RWPE2 (cell line): ENCODE measurements around the gene CFAP46.
"Not testable (repeated sequence)": the region's sequence is repeated elsewhere in the genome, so short reads cannot be mapped to it uniquely, and the experiment has no call there.

ENCODE experiments used
- ATAC-seq: fragments of 200-7000 bp; cut with Tn5 transposase; 3 replicates; pipeline ENCODE4 v1.9.1; 2021; ENCODE audit warnings: low read depth
- DNase-seq: peaks from one replicate; pipeline ENCODE4 v3.0.0-alpha.2; 2020; ENCODE audit warnings: low spot score
- H3K27ac ChIP-seq: fragments of 450-650 bp; 2 replicates; pipeline ENCODE4 v1.5.1; 2017; ENCODE audit warnings: mild to moderate bottlenecking; ENCODE audit not compliant: poor library complexity, severe bottlenecking
- H3K27me3 ChIP-seq: fragments of 250-450 bp; sonication (Bioruptor Pico); 2 replicates; pipeline ENCODE4 v1.5.1; 2021; ENCODE audit warnings: mild to moderate bottlenecking, moderate library complexity; ENCODE audit not compliant: insufficient read depth, poor library complexity, severe bottlenecking
- H3K36me3 ChIP-seq: fragments of 250-450 bp; sonication (Bioruptor Pico); 2 replicates; pipeline ENCODE4 v1.5.1; 2020; ENCODE audit warnings: low read depth, mild to moderate bottlenecking, moderate library complexity
- H3K4me1 ChIP-seq: fragments of 250-450 bp; sonication (Bioruptor Pico); 2 replicates; pipeline ENCODE4 v1.5.1; 2021; ENCODE audit warnings: mild to moderate bottlenecking, moderate library complexity; ENCODE audit not compliant: insufficient read depth, poor library complexity, severe bottlenecking
- H3K4me3 ChIP-seq: fragments of 250-450 bp; sonication (Bioruptor Pico); 2 replicates; pipeline ENCODE4 v1.5.1; 2021; ENCODE audit warnings: mild to moderate bottlenecking, moderate library complexity; ENCODE audit not compliant: severe bottlenecking
- H3K9me3 ChIP-seq: fragments of 250-450 bp; sonication (Bioruptor Pico); 2 replicates; pipeline ENCODE4 v1.5.1; 2021; ENCODE audit warnings: mild to moderate bottlenecking, moderate library complexity; ENCODE audit not compliant: severe bottlenecking
- CTCF ChIP-seq: fragments of 450-650 bp; IDR thresholded peaks from one replicate; pipeline ENCODE4 v1.5.1; 2017; ENCODE audit warnings: mild to moderate bottlenecking, moderate library complexity; ENCODE audit not compliant: poor library complexity, severe bottlenecking

Gene CFAP46

GRCh38 chr10:132899751-132900065 is 42.7 kb downstream of the CFAP46 start:
- H3K4me3 ChIP-seq, result no peak overlapping the region
- no peak for ATAC-seq
- no peak overlapping the region for H3K27ac ChIP-seq
- H3K36me3 ChIP-seq, result no peaks in the 10 kb centered on the region
- no peaks in the 10 kb centered on the region for H3K9me3 ChIP-seq
- DNase-seq, result no peak
- no peak for TF ChIP-seq CTCF
- H3K27me3 ChIP-seq, result no peaks in the 10 kb centered on the region
- no peaks in the 10 kb centered on the region for H3K4me1 ChIP-seq

GRCh38 chr10:132899054-132899750 is 43.2 kb downstream of the CFAP46 start:
- ATAC-seq, result no peak
- H3K4me1 ChIP-seq, result no peaks in the 10 kb centered on the region
- peaks cover 1% of the 10 kb centered on the region for H3K27me3 ChIP-seq
- DNase-seq, result peak; percentile 45
- no peak for TF ChIP-seq CTCF
- no peak overlapping the region for H3K27ac ChIP-seq
- no peaks in the 10 kb centered on the region for H3K36me3 ChIP-seq
- no peaks in the 10 kb centered on the region for H3K9me3 ChIP-seq
- no peak overlapping the region for H3K4me3 ChIP-seq

DNA sequence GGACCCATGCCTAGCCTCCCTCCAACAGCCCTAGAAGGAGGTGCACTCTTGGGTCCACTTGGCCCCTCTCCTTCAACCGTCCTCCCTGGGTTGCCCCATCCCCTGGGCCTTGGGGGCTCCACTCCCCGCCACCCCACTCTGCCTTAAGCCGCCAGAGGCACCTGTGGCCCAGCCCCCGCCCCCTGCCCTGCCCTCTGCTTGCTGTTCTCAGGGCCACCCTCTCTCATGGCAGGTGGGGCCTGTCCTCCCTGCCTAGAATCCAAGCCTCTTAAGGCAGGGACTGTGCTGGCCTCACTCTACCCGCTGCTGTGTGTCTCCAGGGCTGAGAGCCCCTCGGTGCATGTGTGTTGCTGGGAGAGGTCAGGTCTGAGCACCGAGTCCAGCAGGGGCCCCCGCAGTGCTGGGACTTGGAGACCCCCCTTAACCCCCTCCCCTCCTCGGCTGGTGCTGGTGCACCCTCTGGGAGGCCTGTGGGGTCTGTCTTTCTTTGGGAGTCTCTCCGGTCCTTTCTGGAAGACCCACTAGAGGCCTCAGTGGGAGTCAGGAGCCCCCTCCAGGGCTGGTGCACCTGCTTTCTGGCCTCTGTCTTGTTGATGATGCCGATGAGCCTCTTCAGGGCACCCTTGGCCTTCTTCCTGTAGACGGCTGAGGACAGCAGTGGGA is 43.8 kb downstream of the CFAP46 start:
- Histone ChIP-seq H3K4me1 (no peaks in the 10 kb centered on the region), H3K27me3 (peaks cover 4% of the 10 kb centered on the region), H3K9me3 (no peaks in the 10 kb centered on the region), H3K36me3 (no peaks in the 10 kb centered on the region), H3K4me3 (no peak overlapping the region), H3K27ac (no peak overlapping the region)
- DNase-seq (peak; percentile 49), ATAC-seq (no peak)
- no peak for TF ChIP-seq CTCF

- Histone ChIP-seq H3K27me3 (peaks cover 8% of the 10 kb centered on the region), H3K4me3 (no peak overlapping the region), H3K9me3 (no peaks in the 10 kb centered on the region), H3K36me3 (no peaks in the 10 kb centered on the region), H3K4me1 (no peaks in the 10 kb centered on the region), H3K27ac (no peak overlapping the region)
- no peak for TF ChIP-seq CTCF
- no peak for ATAC-seq
- peak; percentile 42 for DNase-seq
Measured at GRCh38 chr10:132897516-132898381, 44.6 kb downstream of the CFAP46 start.

DNA sequence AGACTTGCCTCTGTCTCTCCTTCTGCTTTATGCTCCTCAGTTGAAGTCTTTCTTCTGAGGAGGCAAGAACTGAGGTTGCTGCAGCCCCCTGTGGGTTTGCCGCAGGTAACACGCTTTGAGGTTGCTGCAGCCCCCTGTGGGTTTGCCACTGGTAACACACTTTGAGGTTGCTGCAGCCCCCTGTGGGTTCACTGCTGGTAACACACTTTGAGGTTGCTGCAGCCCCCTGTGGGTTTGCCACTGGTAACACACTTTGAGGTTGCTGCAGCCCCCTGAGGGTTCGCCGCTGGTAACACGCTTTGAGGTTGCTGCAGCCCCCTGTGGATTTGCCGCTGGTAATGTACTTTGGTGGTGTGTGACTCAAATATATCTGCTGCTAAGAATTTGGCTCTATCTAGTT is 48.6 kb downstream of the CFAP46 start:
- not testable (repeated sequence) for H3K4me3 ChIP-seq, DNase-seq, H3K27ac ChIP-seq, H3K36me3 ChIP-seq, H3K9me3 ChIP-seq, H3K4me1 ChIP-seq, ATAC-seq
- peaks cover 19% of the 10 kb centered on the region for H3K27me3 ChIP-seq
